GM18505 (cell line): ENCODE data around the gene ASPA.
"Not testable (repeated sequence)": the region's sequence is repeated elsewhere in the genome, so short reads cannot be mapped to it uniquely, and the experiment has no call there.

Experiments used
- ATAC-seq: cut with Tn5 transposase; IDR thresholded peaks from one replicate; pipeline ENCODE4 v1.9.1; 2021; ENCODE audit not compliant: unreplicated experiment
- POLR2A ChIP-seq: IDR thresholded peaks from 4 replicates; pipeline ENCODE4 v1.6.1; 2011; ENCODE audit warnings: borderline replicate concordance; ENCODE audit not compliant: insufficient read depth, insufficient read length; ENCODE audit errors: extremely low read depth

Gene ASPA

GRCh38 chr17:3475812-3476610, at the start of gene ASPA:
Gene ASPA, plus strand, starts transcription at chr17:3475997. Its CDS starts 163 bp downstream, at chr17:3476160.
- no peak for TF ChIP-seq POLR2A
- ATAC-seq: no peak

- not testable (repeated sequence) for ATAC-seq
Observed at GRCh38 chr17:3433215-3433614, 42.6 kb upstream of the ASPA start.

DNA sequence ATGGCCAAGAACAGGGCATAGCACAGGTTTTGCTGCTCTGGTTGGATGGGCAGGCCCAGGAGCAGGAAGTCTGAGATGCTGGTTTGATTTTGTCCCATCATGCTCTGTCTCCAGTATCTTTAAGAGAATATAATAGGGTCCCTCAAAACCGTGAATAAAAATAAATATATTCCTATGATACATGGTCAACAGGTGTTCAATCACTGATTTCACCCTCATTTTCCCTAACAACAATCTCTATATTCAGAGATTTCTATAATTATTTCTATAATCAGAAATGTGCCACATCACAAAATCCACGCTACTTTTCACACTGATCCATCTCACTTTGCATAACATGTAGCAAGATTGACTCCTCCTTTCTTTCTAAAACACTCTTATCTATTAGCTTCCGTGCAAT, 42.1 kb upstream of the ASPA start, which contains the start of gene OR1E2:
OR1E2 (minus strand) TSS at position 101 of the 400 bp plus-strand sequence; CDS start at position 101, 0 bp downstream.
- TF ChIP-seq POLR2A: no peak
- ATAC-seq: no peak

- ATAC-seq: no peak
- no peak for TF ChIP-seq POLR2A
Observed at GRCh38 chr17:3438368-3438767, 37.4 kb upstream of the ASPA start.

GRCh38 chr17:3440451-3440850, 35.3 kb upstream of the ASPA start:
- ATAC-seq: no peak

DNA sequence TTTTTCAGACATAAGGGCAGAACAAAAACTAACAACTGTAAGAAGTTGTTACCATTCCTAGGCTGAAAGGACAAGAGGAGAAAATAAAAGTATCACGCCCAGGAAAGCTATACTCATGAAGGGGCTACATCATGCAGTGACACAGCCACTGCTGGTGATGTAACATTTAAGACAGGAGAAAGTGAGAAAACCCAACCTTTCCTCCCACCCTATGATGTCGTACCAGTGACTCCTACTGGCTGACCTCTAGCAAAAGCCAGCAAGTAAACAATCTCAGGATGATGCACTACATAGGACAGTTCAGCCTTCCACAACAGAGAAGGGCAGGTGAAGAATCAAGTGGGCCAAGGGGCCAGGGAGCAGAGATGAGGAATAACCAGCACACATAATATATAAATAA, 28.2 kb upstream of the ASPA start:
- ATAC-seq: no peak

More at GRCh38 chr17:3440451-3440850, 35.3 kb upstream of the ASPA start:
- TF ChIP-seq POLR2A: no peak

DNA sequence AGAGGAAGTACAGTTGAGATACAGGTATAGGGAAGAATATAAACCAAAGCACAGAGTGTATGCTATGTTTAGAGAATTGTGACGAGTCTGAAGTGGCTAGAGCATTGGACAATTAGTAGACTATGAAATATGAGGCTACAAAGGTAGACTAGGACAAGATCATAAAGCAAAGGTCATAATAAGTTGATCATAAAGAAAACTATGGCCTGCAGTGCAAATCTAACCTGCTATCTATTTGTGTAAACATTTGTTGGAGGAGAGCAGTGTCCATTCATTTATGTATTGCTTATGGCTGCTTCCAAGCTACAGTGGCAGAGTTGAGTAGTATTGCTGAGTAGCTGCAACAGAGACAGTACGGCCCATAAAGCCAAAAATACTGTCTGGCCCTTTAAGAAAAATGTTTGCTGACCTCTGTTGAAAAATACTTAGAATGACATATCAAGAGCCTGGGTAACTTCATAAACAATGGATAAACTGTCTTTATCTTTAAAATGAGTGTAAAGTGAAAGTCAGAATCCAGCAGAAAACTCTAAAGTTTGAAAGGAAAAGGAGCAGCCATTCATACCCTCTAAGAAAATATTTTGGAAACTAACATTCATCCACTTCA, 27.6 kb upstream of the ASPA start:
- no peak for ATAC-seq

More for the DNA sequence above, 28.2 kb upstream of the ASPA start:
- TF ChIP-seq POLR2A: no peak

GRCh38 chr17:3466355-3466754, 9.4 kb upstream of the ASPA start:
- ATAC-seq: not testable (repeated sequence)

More for the DNA sequence above, 27.6 kb upstream of the ASPA start:
- no peak for TF ChIP-seq POLR2A

GRCh38 chr17:3469529-3469928, 6.3 kb upstream of the ASPA start:
- TF ChIP-seq POLR2A: no peak
- no peak for ATAC-seq

DNA sequence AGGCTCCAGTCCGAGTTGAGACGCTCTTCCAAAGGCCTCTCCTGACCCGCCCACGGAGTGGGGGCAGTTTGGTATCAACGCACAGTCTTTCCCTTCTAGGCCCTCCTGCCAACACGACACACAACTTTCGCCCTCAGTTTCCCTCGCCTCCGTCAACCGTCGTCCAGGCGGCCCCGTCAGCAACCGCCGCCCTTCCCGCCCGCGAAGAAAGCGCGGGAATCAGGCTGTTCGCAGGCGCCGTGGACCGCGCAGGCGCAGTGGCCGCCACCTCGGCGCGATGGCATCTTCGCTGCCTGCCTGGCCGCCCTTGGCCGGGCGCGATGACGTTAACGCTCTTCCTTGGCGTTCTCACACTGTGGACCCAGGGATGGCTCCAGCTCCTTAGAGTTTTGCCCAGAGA, 4.2 kb upstream of the ASPA start, which contains the start of gene SPATA22:
SPATA22 (minus strand) TSS at position 221 of the 400 bp plus-strand sequence. CDS start 2,494 bp downstream, outside the sequence.
- TF ChIP-seq POLR2A: no peak
- no peak for ATAC-seq

- no peak for ATAC-seq
- TF ChIP-seq POLR2A: no peak
Observed at GRCh38 chr17:3472137-3472536, 3.7 kb upstream of the ASPA start.

DNA sequence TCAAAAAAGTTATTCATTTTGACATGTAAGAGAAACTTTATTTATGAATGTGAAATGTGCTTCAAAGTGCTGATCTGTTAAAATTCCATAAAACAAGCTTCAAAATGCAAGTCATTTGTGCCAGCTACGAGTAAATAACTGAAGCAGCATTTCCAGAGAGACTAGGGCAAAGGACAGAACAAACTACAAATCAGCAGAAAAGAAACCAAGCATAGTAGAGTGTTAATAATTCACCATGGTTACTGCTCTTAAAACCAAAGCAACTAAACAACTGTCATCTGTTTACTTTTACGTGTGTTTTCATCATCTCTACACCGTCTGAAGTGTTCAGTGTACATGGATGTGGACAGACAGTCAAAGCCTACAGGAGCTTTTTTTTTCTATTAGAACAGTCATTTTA, 1.6 kb upstream of the ASPA start:
- TF ChIP-seq POLR2A: no peak
- ATAC-seq: no peak

GRCh38 chr17:3475251-3475685, 529 bp upstream of the ASPA start:
- ATAC-seq: no peak
- TF ChIP-seq POLR2A: no peak

DNA sequence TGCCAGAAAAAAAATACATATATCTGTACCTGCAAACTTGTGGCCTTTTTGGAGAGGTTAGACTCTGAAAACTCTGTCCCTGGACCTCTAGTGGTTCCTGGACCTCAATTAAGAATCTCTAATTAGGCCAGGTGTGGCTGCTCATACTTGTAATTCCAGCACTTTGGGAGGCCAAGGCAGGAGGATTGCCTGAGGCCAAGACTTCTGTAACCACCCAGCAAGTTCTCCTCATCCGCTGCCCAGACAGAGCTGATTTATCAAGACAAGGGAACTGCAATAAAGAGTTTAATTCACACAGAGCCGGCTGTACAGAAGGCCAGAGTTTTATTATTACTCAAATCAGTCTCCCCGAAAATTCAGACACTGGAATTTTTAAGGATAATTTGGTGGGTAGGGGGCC, 4.2 kb downstream of the ASPA start:
- no peak for ATAC-seq
- no peak for TF ChIP-seq POLR2A
